HG03575 (cell line): Measurements from ENCODE around the gene BCL2.
A peak's percentile ranks its signal among the peaks of the same experiment; 100 is the strongest.

Source experiments
- ATAC-seq: cut with Tn5 transposase; IDR thresholded peaks from one replicate; pipeline ENCODE4 v1.9.1; 2021; ENCODE audit not compliant: unreplicated experiment, insufficient number of reproducible peaks, low FRiP score; ENCODE audit errors: extremely low read depth

Gene BCL2

DNA sequence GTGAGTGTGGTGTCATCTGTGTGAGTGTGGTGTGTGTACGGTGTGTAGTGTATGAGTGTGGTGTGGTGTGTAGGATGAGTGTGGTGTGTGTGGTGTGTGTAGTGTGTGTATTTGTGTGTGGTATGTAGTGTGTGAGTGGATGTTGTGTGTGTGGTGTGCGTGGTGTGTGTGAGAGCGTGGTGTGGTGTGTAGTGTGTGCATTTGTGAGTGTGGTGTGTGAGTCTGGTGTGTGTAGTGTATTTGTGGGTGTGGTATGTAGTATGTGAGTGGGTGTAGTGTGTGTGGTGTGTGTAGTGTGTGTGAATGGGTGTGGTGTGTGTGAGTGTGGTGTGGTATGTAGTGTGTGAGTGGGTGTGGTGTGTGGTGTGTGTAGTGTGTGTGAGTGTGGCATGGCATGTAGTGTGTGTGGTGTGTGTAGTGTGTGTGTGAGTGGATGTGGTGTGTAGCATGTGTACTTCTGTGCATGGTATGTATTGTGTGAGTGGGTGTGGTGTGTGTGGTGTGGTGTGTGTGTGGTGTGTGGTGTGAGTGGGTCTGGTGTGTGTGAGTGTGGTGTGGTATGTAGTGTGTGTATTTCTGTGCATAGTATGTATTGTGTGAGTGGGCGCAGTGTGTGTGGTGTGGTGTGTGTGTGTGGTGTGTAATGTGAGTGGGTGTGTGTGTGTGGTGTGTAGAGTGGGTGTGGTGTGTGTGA is 227.8 kb downstream of the BCL2 start:
- ATAC-seq = no peak

GRCh38 chr18:63090334-63090733 is 229.2 kb downstream of the BCL2 start:
- ATAC-seq = no peak

DNA sequence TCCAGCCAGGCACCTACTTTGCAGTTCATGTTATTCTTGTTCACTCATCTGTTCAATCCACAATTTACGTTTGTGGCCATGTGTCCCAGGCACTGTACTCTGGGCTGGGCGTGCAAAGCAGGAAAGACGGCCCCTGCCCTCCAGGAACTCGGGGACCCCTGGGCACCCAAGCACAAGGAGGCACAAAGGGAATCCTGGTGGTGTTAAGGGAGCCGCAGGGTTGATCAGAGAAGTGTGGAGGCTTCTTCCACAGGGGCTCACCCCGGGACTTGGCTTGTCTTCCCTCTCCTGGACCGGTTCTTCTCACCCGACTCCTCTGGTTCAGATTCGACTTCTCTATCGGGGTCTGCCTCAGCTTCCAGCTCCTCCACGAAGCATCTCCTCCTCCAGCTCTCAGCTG is 230.5 kb downstream of the BCL2 start:
- no peak for ATAC-seq

DNA sequence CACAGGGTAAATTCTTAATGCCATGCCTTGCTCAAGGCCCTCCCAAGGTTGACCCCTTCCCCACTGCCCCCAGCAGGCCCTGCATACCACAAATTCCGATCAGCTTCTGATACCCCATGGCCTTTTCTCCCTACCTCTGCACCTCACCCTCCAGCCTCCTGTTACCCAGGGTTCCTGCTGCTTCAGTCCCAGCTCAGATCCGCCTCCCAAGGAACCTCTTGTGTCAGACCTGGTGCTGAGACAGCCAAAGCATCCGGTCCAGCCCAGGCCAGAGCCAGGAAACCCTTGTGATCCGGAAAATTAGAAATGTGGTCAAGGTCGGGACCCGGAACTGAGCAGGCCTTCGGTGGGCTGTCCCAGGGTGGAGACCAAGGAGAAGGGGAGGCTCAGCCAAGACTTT is 231.3 kb downstream of the BCL2 start:
- ATAC-seq = no peak

DNA sequence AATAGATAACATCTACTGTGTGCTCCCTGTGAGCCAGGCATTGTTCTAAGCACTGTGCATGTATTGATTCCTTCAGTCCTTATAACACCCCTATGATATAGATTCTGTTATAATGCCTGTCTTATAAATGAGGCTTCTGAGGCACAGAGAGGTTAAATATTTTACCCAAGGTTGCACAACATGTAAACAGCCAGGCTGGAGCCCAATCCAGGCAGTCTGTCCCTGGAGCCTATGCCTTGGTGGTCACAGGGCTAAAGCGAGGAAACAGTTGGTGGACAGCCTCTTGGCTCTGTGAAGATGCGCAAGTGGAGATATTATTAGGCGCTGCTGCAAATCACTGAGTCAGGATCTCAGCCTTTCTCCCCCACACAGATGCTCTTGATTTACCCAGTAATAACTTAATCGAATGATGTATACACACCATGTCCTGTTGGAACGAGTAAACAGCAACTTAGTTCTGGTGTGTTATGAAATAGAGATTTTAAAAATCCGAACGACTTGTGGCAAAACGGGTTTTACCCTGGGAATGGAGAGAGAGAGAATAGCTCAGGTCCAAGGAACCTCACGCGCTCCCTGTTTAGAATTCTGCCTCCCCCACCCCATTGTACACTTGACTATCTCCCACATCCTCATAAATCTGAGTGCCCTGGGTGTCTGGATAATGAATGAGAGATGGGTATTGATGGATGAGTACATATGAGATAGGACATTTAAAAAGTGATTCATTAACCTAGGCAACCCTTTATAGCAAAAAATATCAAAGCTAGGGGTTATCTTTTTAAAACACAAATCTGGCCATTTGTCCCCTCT is 231.9 kb downstream of the BCL2 start:
- ATAC-seq = no peak

DNA sequence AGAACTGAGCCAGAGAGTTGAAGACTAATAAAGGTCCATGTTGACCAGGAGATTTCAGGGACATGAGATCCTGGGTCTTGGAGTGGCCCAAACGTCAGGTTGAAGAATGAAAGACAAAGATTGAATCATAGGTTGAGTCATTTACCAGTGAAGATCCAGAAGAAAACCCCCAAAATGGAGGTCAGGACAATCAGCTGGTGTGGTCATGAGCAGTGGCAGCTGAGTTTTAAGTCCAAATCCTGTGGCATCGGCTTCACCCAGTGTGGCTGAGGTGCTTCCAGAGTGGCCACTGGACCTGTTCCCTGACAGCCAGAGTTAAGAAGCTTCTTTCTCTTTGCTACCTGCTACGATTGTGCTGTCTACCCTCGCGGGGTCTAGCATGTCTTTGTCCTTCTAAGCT is 234.0 kb downstream of the BCL2 start:
- ATAC-seq = no peak

DNA sequence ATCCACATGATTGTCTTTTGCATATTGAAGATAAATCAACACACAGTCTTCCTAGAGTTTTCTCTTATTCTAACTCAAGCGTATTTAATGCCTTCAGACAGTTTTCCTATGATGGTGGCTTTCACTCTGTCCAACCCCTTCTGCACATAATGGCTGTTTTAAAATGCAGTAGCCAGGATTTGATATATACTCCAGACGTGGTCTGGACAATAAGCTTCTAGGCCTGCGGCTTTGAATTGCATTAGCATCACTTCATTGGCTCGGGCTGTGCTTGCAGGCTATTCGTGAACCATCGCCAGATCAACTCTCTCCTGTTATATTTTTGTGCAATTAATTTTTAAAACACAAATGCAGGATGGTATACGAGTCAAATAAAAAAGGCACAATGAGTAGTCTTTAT is 235.3 kb downstream of the BCL2 start:
- ATAC-seq = no peak

GRCh38 chr18:63083555-63083954 is 236.0 kb downstream of the BCL2 start:
- no peak for ATAC-seq

DNA sequence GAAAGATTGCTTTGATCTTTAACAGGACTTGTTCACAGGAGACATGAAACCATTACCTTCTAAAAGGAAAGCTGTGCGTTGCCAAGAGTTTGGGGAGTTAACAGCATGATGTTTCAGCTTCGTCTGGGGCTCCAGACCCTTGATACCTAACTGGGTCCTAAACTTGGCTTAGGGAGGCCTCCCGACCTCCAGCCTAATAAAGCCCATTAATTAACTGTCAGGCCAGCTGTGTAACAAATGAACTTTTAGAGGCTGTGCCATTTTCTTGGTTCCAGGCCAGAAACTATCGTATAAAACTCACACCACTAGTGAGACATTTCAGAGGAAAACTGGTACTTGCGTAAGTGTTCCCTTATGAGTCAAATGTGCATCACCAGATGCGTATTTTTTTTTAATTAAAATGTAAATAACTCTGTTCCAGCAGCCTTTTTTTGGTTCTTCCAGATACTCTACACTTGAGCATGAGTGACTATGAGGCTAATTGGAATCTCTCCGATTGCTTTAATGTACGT is 236.5 kb downstream of the BCL2 start:
- ATAC-seq = no peak

- ATAC-seq = no peak
Measured at GRCh38 chr18:63082366-63083019, 237.1 kb downstream of the BCL2 start.

DNA sequence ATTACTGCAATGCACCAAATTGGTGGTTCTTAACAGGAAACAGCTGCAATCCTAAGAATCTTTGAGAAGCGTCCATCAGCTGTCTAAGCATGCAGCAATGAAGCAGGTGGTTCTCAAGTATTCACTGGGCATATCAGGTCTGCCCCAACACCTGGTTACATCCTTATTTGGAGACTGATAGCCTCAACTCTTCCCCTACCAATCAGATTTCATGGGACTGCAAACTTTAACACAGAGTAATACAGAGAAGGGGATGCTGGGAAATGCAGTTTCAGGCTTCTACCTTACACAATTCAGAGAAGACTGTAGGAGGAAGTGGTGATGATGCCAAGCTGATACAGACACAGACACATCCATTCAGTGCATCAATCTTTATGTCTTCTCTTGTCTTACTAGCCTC is 240.5 kb downstream of the BCL2 start:
- ATAC-seq = no peak

DNA sequence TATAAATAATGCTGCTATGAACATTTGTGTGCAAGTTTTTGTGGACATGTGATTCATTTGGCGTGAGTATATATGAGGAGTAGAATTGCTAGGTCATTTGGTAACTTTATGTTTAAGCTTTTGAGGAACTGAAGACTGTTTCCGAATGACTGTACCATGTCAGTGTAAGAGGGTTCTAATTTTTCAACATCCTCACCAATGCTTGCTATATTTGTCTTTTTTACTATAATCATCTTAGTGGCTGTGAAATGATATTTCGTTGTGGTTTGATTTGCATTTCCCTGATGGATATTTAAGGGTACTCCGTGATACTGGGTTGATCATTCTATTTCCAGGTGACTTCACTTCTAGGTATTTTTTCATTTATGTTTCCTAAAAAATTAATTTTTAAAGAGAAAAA is 241.1 kb downstream of the BCL2 start:
- peak; percentile 80 for ATAC-seq

DNA sequence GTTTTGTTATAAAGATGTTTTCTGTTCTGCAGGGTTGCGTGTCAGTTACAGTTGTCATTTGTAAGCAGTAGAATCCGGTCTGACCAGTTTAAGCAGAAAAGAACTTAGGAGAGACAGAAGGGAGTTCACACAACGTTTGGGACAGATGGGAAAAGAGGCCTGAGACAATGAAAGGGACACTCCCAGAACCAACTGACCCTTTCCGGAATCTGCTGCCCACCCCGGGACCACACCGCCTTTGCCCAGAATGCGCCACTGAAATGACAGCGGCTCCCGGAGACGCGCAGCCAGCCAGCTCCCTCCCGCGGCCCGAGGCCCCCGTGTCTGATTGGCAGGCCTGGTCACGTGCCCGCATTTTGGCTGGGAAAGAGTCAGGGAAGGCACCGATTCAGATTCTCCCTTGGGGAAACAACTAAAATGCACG is 244.6 kb downstream of the BCL2 start:
- ATAC-seq = no peak

- ATAC-seq = no peak
Measured at GRCh38 chr18:63073481-63073880, 246.1 kb downstream of the BCL2 start.
